Thymus (tissue), 11 donors: ENCODE data around the gene LPIN1. TPM values are rescaled to one million over a fixed set of nuclear protein-coding genes. Genes with fewer than 3 reads are reported as not detected.

Experiments used
- DNase-seq, 9 donors: peaks; one replicate each; pipeline ENCODE4 v3.0.0-alpha.2; 2013; ENCODE audit warnings: low spot score in 9 of 9, low read depth in 6 of 9, missing footprints in 1 of 9
- H3K27ac ChIP-seq, 2 donors: one replicate each; pipeline ENCODE4 v1.5.1; 2013; ENCODE audit warnings: control low read depth in 1 of 2, low read depth in 1 of 2, low read length in 1 of 2, mild to moderate bottlenecking in 1 of 2, moderate library complexity in 1 of 2
- H3K27me3 ChIP-seq, 2 donors: one replicate each; pipeline ENCODE4 v1.5.1; 2013; ENCODE audit warnings: low read length in 1 of 2; ENCODE audit not compliant: control insufficient read depth in 2 of 2, insufficient read depth in 1 of 2
- H3K36me3 ChIP-seq, 2 donors: one replicate each; pipeline ENCODE4 v1.5.1; 2013; ENCODE audit warnings: low read length in 1 of 2, mild to moderate bottlenecking in 1 of 2, moderate library complexity in 1 of 2; ENCODE audit not compliant: control insufficient read depth in 2 of 2, insufficient read depth in 2 of 2
- H3K4me1 ChIP-seq, 2 donors: one replicate each; pipeline ENCODE4 v1.5.1; 2013; ENCODE audit warnings: low read length in 2 of 2; ENCODE audit not compliant: control insufficient read depth in 2 of 2, insufficient read depth in 2 of 2
- H3K4me3 ChIP-seq, 2 donors: one replicate each; pipeline ENCODE4 v1.5.1; 2013; ENCODE audit warnings: low read length in 2 of 2, control low read depth in 1 of 2, mild to moderate bottlenecking in 1 of 2
- H3K9me3 ChIP-seq, 2 donors: one replicate each; pipeline ENCODE4 v1.5.1; 2013; ENCODE audit warnings: low read length in 1 of 2, mild to moderate bottlenecking in 1 of 2; ENCODE audit not compliant: control insufficient read depth in 2 of 2, insufficient read depth in 1 of 2
- WGBS: extraction: QIAGEN DNeasy Blood & Tissue Kit; methylation state at CpG from one replicate; pipeline ENCODE4 v1.1.7; 2013; 5-methylcytosine and 5-hydroxymethylcytosine counted together
- polyA plus RNA-seq: library from polyadenylated mRNA; stranded (reverse); fragments of 200-250 nt; gene quantifications from one replicate; pipeline ENCODE4 v1.2.3, GENCODE V29; 2013
- total RNA-seq: library from RNA; stranded (reverse); fragments of 120-200 nt; gene quantifications from one replicate; pipeline ENCODE4 v1.2.4, GENCODE V29; 2013
- donor health status: healthy.

LPIN1 gene
- total and polyA plus RNA-seq, 2 donors = 15.6 to 46.6 TPM

DNA sequence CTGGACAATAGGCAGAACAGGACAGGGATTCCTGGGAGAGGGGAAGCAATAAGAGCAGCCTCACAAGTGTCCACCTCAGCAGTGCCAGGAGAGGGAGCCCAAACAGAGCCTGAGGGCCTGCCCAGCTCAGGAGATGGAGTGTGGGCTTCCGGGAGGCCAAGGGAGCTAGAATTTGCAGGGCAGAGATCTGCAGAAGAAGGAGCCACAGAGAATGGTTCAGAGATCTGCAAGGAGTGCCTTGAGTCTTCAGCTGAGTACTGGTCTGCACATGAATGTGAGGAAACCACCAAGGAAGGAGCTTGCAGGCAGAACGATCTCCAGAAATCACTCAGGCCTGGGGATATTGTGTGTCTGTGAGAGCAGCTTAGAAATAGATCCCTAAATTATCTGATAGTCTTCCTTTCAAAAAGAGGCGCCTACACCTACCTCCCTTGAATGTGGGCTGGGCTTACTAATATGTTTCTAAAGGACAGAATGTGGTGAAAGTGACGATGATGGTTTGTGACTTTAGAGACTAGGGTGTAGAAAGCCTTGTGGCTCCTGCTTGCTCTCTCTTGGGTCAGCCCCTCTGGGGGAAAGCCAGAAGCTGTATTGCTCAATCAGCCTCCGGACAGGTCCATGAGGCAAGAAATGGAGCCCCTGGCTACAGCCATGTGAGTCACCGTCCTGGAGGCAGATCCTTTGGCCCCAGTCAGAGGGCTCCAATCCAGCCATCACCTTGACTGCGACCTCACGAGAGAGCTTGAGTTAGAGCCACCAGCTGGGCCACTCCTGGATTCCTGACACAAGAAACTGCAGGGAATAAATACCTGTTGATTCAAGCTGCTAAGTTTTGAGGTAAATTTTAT is 7.6 kb upstream of the LPIN1 start:
- DNase-seq = no peak
- H3K27ac ChIP-seq = no peak overlapping the region
- H3K4me3 ChIP-seq = no peak overlapping the region
- no peaks in the 10 kb centered on the region for H3K9me3 ChIP-seq
- H3K36me3 ChIP-seq = no peaks in the 10 kb centered on the region
- WGBS = 86% methylated on average over 8 of the region's 8 CpGs
- peaks cover 0 to 6% of the 10 kb centered on the region in 2 donors for H3K4me1 ChIP-seq
- H3K27me3 ChIP-seq = no peaks in the 10 kb centered on the region

DNA sequence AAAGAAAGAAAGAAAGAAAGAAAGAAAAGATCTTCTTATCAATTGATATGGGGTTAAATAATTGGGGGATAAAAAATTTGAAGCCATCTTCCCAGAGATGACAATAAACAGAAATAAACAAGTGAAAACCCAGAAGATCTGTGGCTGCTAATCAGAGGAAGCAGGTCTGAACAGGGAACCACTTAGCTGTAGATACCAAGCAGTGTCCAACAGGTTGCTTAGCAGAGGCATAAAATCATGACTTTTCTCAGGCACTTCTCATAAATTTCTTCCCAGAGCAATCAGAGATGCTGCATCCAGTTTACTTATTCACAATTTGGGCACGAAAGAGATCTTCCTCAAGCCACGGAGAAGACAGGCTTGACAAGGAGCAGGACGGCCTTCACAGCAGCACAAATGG is 5.7 kb upstream of the LPIN1 start:
- Histone ChIP-seq H3K27ac (no peak overlapping the region), H3K36me3 (no peaks in the 10 kb centered on the region), H3K4me3 (no peak overlapping the region), H3K27me3 (no peaks in the 10 kb centered on the region), H3K9me3 (no peaks in the 10 kb centered on the region), H3K4me1 (peaks cover 4 to 22% of the 10 kb centered on the region in 2 donors)
- DNase-seq = no peak
- 94% methylated on average over 3 of the region's 3 CpGs for WGBS

DNA sequence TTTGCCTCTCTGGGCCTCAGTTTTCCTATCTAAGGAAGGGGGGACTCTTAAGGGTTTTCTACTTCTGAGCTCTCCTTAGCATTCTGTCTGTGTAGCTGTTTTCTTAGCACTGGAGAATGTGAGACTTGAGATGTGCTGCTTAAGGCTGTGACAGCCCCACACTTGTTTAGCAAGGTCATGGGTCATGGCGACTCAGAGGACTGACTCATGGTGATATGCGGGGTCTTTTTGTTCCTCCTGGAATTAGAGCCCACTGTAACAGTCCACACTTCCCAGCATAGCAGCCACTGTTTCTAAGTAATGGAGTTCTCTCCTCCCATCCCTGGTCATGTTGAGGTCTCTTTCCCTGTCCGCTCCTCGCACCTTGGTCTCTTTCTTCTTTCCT is 4.1 kb upstream of the LPIN1 start:
- H3K9me3 ChIP-seq = no peaks in the 10 kb centered on the region
- peaks cover 6 to 33% of the 10 kb centered on the region in 2 donors for H3K4me1 ChIP-seq
- H3K27ac ChIP-seq = no peak overlapping the region
- H3K4me3 ChIP-seq = no peak overlapping the region
- H3K27me3 ChIP-seq = no peaks in the 10 kb centered on the region
- WGBS = 98% methylated on average over 4 of the region's 4 CpGs
- no peak for DNase-seq
- H3K36me3 ChIP-seq = no peaks in the 10 kb centered on the region

DNA sequence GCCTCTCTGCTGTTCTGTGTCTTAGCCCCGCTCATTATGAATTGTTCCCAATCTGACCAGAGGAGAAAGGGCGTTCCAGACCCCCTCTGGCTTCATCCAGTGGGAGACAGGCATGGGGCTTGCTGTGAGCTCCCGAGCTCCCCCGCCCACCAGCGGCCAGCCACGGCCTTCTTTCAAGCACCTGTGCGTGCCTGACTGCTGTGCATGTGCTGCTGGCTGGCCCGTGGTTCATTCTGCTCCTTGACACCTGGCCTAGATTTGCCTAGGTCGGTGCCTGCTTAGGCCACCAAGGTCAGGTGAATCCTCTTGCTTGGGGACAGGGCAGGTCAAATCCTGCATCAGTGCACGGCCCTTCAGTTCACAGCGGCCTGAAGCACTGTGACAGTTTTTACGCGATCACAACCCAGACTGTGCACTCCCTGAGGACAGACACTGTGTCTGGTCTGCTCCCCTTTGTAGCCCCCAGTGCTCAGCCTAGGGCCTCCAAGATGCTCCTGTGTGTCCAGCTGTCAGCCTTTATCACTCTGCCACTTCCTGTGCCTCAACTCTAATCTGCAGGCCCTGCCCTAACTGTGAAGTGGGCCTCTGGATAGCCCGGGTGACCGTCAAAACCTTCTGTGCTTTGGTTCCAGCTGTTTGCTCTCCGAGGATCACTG is 3.6 kb upstream of the LPIN1 start:
- Histone ChIP-seq H3K27ac (no peak overlapping the region), H3K9me3 (no peaks in the 10 kb centered on the region), H3K27me3 (no peaks in the 10 kb centered on the region), H3K4me1 (peaks cover 11 to 36% of the 10 kb centered on the region in 2 donors), H3K4me3 (no peak overlapping the region), H3K36me3 (no peaks in the 10 kb centered on the region)
- DNase-seq = no peak
- 96% methylated on average over 16 of the region's 16 CpGs for WGBS

DNA sequence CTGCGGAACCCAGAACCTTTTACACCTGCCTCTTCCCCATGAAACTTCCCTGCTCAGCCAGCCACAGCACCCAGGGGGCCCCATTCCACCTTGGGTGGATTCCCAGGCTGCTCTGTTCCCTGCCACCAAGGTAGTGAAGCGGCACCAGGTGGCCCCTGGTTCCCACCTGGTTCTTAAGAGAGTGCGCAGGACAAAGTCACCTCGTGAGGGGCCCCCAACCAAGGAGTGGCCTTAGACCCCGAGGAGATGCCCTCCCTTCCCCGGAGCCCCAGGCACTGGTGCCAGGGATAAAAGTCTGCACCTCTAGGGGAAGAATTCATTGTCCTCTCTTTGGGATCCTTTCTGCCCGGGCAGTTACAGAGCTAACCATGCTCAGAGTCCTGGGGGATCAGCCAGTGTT is 3.1 kb upstream of the LPIN1 start:
- no peaks in the 10 kb centered on the region for H3K36me3 ChIP-seq
- no peak overlapping the region for H3K27ac ChIP-seq
- no peak overlapping the region for H3K4me3 ChIP-seq
- H3K4me1 ChIP-seq = peaks cover 15 to 41% of the 10 kb centered on the region in 2 donors
- H3K9me3 ChIP-seq = no peaks in the 10 kb centered on the region
- WGBS = 94% methylated on average over 7 of the region's 7 CpGs
- H3K27me3 ChIP-seq = no peaks in the 10 kb centered on the region
- DNase-seq = no peak

DNA sequence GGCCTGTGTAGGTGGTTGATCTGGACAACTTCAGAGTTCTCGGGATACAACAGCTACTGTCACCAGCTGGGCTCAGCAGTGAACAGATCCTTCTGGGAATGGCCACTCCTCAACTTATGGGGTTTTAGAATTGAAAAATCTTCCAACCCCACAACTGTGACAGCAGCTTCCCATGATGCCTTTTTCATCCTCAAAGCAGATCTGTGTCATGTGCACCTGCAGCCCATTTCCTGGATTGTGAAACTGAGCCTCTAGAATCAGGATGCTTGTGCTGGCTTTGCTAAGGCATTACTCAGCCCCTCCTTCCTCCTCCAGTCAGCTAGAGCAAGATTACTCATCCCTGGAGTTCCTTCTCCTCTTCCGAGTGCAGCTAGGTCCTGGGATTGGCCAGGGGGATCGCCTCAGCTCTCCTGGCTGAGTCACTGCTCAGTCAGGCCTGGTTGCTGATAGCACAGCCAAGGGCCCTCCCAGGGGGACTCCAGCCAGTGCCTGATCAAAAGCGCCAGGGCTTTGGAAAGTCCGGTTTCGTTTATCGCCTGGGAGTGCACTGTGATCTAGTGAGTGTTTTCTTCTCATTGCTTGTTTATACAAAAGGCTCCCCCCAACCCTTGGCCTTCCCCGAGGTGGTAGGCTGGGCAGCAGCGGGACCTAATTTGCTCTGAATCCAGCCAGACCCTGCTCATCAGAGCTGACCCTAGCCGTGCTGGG is 2.4 kb upstream of the LPIN1 start:
- H3K4me1 ChIP-seq = peaks cover 15 to 48% of the 10 kb centered on the region in 2 donors
- no peaks in the 10 kb centered on the region for H3K36me3 ChIP-seq
- no peak overlapping the region for H3K4me3 ChIP-seq
- H3K9me3 ChIP-seq = no peaks in the 10 kb centered on the region
- peak overlapping the region; percentile 63 to 64 for H3K27ac ChIP-seq
- DNase-seq = peak in 2 of 9 donors; percentile 45 to 63
- WGBS = 85% methylated on average over 10 of the region's 10 CpGs
- no peaks in the 10 kb centered on the region for H3K27me3 ChIP-seq

DNA sequence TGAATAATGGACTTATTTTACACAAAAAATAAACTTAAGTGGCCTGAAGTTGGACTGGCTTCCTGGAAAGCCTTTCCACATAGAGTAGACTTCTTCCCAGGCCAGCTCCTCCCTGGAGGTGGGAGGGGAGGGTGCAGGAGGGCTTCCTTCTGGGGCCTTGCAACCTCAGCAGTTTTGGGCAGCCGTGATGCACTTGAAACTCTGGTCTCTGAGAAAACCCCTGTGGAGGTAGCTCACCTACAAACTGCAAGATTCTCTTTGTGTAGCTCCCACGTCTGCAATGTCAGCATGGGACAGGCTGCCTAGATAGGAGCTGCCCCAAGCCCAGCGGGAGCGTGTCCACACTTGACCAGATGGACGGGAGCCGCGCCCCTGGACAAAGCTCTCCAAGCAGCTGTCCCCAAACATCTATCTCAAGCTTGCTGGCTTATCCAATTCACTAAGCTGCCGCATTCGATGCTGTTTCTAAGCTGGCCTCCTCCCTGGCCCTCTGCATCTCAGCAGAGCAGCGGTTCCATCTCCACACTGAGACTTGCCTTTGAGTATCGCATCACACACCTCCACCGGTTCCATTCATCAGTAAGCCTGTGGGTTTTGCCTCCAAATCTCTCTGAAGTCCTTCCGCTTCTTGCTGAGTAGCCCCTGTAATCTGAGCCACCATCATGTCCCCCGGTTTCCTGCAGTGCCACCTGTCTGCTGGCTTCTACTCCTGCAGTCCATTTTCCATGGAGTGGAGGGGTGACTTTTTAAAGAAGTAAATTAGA is 1.6 kb upstream of the LPIN1 start:
- H3K4me3 ChIP-seq = no peak overlapping the region
- H3K27ac ChIP-seq = peak overlapping the region; percentile 37 to 63
- WGBS = 45% methylated on average over 14 of the region's 14 CpGs
- H3K4me1 ChIP-seq = peaks cover 15 to 56% of the 10 kb centered on the region in 2 donors
- peak in 2 of 9 donors; percentile 58 to 73 for DNase-seq
- no peaks in the 10 kb centered on the region for H3K9me3 ChIP-seq
- H3K27me3 ChIP-seq = no peaks in the 10 kb centered on the region
- H3K36me3 ChIP-seq = no peaks in the 10 kb centered on the region

DNA sequence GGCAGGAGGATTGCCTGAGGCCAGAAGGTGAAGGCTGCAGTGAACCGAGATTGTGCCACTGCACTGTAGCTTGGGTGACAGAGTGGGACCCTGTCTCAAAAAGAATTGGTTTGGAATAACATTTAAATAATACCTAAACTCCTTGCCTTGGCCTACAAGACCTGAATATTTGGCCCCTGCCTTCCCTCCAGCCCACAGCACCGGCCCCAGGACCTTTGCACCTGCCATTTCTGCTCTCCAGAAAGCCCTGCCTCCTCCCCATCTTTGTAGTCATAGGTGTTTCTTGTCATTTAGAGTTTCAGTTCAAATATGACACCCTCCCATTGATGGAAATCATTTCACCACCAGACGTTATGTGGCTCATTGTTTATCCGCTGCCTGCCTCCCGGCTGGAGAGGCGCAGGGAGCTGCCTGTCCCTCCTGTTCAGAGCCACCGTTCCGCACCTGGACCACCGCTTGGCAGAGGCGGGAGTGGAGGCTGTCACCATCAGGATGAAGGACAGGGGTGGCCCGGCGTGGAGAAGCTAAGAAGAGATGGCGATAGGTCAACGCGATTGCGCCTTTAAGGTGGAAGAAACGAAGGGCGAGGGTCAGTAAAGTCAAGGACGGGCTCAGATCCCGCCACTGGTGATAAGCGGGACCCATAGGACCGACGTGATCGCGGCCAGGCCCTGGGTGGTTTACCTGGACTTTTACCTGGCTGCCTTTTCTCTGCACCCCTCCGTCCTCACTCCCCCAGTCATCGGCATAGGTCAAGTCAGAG is 638 bp upstream of the LPIN1 start:
- Histone ChIP-seq H3K27me3 (no peaks in the 10 kb centered on the region), H3K36me3 (no peaks in the 10 kb centered on the region), H3K4me1 (peaks cover 16 to 66% of the 10 kb centered on the region in 2 donors), H3K9me3 (no peaks in the 10 kb centered on the region), H3K27ac (peak overlapping the region in 1 of 2 donors; percentile 22), H3K4me3 (peak overlapping the region; percentile 13 to 81)
- DNase-seq = no peak
- WGBS = 64% methylated on average over 27 of the region's 27 CpGs
